NCI-H2196 (cell line): ENCODE results near the gene TMEM181.
"Not testable (repeated sequence)": the region's sequence is repeated elsewhere in the genome, so short reads cannot be mapped to it uniquely, and the experiment has no call there.

Experiments
- DNase-seq: peaks from one replicate; lab custom pipeline; 2025; ENCODE audit not compliant: unreplicated experiment; lab: John Stamatoyannopoulos, UW

The TMEM181 gene

DNA sequence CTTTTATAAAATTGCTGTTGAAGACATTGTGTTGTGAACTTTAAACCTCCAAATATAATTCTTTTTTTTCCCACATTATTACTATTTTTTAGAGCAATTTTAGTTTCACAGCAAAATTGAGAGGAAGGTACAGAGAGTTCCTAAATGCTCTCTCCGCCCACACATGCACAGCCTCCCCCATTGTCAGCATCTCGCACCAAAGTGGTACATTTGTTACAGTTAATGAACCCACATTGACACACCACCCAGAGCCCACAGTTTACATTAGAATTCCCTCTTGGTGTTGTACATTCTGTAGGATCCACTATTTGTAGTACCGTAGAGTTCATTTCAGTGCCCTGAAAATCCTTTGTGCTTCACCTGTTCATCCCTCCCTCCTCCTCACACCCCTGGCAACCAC is 33.8 kb downstream of the TMEM181 start:
- no peak for DNase-seq

- DNase-seq = no peak
Observed at GRCh38 chr6:158595223-158595622, 35.3 kb downstream of the TMEM181 start.

DNA sequence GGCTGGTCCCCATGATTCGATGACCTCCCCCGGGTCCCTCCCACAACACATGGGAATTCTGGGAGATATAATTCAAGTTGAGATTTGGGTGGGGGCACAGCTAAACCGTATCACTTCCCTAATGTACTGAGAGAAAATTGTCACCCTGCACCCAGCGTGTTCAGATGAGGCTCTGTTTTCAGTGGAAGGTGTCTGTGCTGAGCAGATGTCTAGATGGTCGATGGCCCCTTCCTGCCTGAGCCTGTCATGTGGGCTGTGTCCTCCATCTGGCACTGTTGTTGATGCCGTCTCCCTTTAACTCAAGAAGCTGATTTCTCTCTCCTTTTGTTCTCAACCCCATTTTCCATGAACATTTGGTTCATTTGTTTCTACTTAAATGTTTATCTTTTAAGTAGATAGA is 37.0 kb downstream of the TMEM181 start:
- DNase-seq = no peak

DNA sequence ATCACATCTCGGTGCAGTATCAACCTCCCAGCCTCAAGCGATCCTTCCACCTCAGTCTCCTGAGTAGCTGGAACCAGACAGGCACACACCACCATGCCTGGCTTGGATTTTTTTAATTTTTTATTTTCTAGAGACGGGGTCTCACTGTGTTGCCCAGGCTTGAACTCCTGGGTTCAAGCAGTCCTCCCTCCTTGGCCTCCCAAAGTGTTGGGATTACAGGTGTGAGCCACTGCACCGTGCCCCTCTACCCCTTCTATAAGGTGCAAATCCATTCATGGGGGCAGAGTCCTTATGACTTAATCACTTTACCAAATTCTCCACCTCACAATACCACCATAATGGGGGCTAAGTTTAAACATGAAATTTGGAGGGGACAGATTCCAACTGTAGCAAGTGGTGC is 37.7 kb downstream of the TMEM181 start:
- DNase-seq = no peak

DNA sequence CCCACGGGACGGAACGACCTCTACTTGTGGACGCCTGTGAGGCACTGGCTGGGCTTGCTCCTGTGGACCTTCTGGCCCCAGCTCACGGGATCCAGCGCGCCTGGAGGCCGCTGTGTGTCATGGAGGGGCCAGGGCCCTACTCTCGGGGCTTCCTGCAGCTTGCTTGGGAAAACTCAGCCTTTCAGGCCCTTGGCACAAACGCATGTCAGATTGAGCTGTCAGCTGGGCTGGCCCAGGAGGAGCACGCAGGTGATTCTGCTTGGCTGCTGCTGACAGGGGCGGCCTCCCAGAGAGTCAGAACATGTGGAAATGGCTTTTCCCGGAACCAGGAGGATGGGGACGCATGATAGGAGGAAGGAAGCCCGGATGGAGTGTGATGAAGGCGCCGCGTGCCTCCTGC is 39.7 kb downstream of the TMEM181 start:
- no peak for DNase-seq

- DNase-seq = no peak
Observed at GRCh38 chr6:158603261-158604047, 43.6 kb downstream of the TMEM181 start.

DNA sequence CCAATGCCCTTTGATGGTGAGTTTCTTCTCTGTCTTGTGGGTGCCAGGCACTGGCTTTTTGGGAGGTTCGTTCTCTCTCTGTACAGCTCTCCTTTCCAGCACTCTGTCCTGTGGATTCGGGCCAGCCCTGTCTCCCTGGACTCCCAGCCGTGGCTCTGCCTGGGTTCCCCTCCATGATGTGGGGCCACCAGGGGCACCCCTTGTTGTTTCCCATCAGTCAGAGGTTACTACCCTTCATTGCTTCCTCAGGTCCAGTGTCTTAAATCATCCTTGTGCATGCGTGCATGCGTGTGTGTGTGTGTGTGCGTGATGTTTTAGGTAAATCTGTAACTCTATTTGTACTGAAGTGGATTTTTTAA is 44.1 kb downstream of the TMEM181 start:
- no peak for DNase-seq

- DNase-seq = peak; percentile 60
Observed at GRCh38 chr6:158605266-158605878, 45.5 kb downstream of the TMEM181 start.

DNA sequence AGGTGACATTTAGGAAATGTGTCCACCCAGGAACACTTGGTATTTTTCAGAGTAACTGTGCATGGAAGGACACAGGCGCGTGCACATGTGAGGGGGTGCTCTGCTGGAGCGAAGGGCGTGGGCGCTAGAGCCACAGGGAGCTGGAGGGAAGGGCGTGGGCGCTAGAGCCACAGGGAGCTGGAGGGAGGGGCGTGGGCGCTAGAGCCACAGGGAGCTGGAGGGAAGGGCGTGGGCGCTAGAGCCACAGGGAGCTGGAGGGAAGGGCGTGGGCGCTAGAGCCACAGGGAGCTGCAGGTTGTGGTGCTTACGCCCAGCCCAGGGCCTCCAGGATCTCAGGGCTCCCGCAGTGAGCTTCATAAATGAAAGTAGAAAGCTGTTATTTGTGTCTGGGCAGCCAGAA is 46.1 kb downstream of the TMEM181 start:
- DNase-seq = not testable (repeated sequence)

- no peak for DNase-seq
Observed at GRCh38 chr6:158606935-158607334, 47.0 kb downstream of the TMEM181 start.

GRCh38 chr6:158607411-158608170 is 47.7 kb downstream of the TMEM181 start:
- DNase-seq = no peak

- no peak for DNase-seq
Observed at GRCh38 chr6:158608221-158608620, 48.3 kb downstream of the TMEM181 start.

GRCh38 chr6:158609455-158610155 is 49.7 kb downstream of the TMEM181 start:
- no peak for DNase-seq

DNA sequence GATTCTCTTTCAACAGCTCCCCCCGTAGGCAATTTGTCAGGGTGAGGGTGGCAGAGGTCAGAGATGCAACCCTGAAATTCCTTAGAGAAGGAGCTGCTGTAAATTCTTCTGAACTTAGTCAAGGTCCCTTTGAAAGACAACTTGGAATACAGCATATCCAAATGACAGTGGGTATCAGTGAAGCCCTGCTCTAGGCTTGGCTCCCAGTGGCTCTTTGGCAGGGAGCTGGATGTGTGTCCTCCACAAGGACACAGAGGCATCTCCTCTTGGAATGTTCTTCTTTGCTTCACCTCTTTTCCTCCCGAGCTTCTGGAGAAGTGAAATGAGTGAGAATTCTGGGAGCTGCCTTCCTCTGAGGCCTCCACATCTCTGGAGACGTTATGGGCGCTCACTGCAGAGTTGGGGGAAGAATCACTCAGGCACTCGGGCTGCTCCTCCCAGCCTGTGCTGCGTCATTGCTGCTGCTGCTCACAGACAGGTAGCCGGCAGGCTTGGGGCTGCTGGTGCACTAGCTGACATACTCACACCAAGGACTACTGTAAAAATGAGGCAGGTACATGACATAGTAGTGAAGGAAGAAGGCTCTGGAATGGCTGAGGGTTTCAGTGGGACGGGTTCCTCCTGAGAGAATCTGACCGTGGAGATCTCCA is 50.6 kb downstream of the TMEM181 start:
- no peak for DNase-seq

DNA sequence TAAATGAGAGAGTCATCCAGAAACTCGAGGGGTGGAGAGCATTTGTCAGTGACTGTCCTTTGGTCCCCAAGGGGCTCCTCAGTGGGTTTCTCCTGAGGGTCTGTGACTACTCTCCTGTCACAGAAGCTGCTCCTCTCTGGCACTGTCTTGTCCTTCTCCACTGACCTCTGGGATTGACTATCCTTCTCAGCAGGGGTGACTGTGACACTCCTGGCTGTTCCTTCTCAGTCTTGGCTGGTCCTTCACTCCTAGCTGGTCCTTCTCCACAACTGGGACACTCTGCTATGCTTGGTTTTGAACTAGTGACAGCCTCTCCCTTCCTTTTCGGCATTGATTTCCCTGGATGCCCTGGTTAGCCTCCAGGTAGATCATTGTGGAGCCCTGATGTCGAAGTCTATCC is 51.1 kb downstream of the TMEM181 start:
- DNase-seq = no peak

DNA sequence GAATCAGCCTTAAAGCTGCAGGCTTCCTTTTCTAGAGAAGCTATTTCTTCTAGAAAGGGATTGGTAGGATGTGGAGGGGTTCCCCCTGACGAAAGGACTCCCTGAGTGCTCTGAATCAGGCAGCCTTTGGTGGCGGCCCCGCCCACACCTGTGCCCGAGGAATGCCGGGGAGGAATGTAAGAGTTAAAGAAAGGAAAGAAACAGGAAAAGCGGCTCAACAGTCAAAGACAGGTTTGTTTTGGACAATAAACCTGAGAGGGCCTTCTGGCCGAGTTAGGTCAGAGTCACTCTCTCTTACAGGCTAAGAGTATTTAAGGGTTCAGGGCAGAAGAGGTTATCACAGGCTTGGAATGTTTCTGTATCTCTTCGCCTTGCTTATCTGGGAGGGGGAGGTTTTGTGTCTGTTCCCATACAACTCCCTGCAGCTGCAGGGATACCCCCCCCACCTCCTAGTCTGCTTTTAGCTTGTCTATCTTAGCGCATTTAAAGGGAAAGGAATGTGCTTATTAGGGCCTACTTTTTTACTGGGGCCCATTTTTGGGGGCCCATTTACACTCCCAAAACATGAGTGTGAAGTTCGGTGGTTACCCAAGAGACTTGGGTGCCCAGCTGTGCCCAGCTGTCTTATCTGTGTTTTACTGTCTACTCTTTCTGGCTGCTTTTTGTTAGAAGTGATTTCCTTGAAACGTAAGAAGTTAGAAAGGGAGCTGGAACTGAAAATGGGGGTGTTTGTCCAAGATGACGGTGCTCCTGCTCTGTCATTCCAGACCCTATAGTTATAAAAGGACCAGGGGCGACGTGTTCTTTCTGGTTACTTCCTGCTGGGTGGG is 51.9 kb downstream of the TMEM181 start:
- DNase-seq = no peak

DNA sequence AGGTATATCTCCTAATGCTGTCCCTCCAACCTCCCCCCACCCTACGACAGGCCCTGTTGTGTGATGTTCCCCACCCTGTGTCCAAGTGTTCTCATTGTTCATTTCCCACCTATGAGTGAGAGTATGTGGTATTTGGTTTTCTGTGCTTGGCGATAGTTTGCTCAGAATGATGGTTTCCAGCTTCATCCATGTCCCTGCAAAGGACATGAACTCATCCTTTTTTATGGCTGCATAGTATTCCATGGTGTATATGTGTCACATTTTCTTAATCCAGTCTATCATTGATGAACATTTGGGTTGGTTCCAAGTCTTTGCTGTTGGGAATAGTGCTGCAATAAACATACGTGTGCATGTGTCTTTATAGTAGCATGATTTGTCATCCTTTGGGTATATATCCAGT is 54.7 kb downstream of the TMEM181 start:
- not testable (repeated sequence) for DNase-seq

DNA sequence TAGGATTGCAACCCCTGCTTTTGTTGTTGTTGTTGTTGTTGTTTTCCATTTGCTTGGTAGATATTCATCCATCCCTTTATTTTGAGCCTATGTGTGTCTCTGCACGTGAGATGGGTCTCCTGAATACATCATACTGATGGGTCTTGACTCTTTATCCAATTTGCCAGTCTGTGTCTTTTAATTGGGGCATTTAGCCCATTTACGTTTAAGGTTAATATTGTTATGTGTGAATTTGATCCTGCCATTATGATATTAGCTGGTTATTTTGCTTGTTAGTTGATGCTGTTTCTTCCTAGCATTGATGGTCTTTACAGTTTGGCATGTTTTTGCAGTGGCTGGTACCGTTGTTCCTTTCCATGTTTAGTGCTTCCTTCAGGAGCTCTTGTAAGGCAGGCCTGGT is 58.4 kb downstream of the TMEM181 start:
- DNase-seq = not testable (repeated sequence)

GRCh38 chr6:158619922-158620801 is 60.3 kb downstream of the TMEM181 start:
- no peak for DNase-seq
